Stimulated activated CD4-positive, alpha-beta T cell treated with anti-CD3 and anti-CD28 coated beads, Interleukin-1b, Interleukin-23, amount 100 ng/mL, for 1 hour (primary cell): Measurements from ENCODE around the gene ADAM10.

ENCODE experiments used
- DNase-seq, 2 donors: peaks; one replicate each; pipeline ENCODE4 v3.0.0-alpha.2; 2020; ENCODE audit warnings: low read depth in 2 of 2

ADAM10 gene

DNA sequence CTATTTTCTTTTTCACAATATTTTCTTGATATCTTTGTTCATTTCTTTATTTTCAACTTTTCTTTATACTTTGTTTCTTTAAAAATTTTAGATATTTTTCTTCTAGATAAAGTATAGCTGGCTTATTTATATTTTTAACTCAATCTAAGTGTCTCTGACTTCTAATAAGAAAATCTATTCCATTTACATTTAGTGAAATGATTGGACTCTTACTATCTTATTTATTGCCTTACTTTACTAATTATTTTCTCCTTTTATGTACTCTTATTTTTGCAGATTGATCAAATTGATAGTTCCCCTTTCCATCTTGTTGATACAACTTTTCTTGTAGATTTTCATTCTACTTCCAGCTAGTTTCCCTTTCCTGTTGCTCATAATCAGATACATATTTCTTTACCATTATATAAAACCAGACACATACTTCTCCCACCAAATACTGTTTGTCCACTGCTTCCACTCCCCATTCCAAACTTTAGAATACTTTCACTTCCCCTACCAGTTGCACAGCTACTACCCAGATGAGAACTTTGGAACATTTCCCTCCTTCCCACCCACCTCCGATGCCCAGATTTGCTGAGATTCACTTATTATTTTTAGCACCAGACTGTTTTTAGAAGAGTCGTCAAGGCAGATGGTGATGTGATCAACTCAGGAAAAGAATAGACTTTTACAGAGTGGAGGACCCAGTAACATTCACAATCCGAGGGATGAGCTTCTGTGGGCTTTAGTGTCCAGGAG is 166.2 kb downstream of the ADAM10 start:
- DNase-seq = no peak

DNA sequence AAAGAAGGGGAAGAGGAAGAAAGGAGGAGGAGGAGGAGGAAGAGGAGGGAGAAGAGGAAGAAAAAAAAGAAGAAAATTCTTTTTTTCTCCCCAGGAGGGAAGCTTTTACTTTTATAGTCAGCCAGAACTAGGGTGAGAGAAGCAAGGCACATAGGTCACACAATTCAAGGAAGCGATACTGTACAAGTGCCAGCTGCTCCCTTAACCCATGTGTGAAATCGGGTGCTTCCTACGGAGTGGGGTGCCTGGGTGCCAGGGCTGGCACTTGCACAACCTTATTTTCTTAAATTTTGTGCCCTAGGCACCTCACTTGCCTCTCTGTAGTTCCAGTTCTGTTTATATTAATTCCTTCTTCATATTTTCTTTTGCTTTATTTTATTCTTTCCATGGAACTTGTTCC is 167.3 kb downstream of the ADAM10 start:
- no peak for DNase-seq

DNA sequence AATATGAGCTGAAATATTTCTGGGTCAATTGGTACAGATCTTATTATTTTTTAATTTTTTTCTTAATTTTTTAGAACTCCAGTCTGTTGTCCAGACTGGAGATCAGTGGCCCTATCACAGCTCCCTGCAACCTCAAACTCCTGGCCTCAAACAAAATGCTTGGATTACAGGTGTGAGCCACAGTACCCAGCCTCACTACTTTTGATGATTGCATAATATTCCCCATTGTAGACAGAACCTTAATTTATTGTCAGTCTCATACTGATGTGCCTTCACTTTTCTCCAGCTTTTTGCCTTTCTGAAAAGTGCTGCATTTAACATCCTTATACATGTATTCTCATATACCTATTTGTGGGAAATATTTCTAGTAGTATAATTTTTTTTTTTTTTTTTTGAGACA is 172.8 kb downstream of the ADAM10 start:
- DNase-seq = no peak

DNA sequence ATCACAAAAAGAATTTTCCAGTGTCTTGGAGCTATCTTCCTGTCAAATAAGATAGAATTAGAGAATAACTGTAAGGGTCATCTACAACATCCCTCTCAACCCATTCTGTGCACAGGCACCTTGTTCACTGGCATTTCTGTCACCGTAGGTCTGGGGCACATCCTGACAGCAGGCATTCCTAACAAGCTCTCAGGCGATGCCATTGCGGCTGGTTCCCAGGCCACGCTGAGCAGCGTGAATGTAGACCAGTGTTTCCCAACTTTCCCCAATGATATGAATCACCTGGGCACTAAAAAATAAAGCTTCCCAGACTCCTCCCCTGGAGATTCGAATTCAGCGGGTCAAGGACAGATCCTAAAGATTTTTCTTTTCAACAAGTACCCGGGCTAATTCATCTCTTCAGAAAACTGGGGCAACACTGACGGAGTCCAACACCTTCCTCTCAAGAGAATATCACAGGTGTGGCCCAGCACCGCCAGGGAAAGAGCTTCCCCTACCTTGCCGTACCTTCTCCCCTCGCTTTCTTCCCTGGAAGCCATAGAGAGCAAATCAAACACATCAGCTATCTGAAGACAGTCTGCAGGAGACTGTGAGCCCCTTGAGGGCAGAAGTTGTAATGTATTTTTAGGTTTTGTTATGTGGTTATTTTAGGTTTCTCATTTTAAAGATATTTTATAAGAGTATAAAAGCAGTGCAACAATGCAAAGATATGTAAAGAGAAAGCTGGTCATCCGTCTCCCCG is 174.3 kb downstream of the ADAM10 start:
- DNase-seq = no peak

DNA sequence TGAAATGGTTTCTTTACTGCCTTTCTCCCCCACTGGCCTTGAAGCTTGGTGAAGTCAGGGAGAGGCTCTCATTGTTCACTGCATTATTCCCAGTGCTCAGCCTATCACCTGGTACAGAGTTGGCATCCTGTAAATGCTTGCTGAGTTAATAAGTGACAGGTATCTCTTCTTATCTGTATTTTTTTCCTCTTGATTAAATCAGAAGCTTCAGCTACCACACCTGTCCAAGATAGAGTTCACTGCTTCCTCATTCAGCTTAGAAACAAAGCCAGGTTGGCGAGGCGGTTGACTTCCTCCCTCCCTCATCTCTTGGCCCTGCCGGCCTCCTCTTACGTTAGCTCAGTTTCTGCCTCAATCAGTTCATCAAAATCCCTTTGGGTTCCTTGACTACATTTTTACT is 174.9 kb downstream of the ADAM10 start:
- DNase-seq = no peak

DNA sequence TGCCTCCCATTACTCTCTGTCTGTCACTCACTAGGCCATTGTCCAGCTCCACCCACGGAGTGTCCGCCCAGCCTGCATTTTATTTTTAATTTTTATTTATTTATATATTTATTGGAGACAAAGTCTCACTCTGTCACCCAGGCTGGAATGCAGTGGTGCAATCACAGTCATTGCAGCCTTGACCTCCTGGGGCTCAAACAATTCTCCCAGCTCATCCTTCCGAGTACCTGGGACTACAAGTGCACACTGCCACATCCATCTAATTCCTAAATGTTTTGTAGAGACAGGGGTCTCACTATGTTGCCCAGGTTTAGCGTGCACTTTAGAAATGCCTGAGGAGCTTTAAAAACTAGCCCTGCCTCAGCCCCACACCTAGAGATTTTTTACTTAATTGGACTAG is 176.2 kb downstream of the ADAM10 start:
- no peak for DNase-seq

DNA sequence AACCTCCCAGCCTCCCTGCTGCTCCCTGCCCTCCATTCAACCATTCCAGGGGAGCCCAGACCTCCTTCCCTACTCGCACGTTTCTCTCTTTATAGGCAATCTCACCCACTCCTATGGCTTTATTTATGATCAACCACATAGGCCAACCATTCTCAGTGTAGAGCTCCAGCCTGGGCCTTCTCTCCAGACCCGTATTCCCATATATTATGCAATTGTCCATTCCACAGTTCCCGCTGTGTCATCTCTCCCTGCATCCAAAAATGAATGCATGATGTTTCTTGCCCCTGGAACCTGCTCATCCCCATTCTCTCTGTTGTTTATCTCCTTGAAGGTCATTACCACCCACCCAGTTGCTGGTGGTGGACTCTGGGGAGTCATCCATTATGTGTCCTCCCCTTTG is 177.0 kb downstream of the ADAM10 start:
- no peak for DNase-seq

DNA sequence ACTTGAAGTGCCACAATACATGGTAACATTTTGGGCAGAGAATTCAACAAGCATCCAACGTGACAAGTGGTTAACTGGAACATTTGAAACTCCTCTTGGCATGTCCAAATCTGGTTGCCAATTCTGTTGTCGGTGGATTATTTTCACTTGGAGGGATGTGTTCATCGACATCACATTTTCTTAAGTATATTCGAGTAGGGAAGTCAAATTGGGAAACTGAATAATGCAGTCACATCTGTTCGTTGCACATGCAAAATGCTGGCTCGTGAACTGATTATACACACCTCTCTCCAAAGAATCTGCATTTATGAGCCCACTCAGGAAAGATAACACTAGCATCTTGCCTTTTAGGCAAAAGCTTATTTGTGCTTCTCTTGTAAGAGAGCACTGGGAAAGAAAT is 178.0 kb downstream of the ADAM10 start:
- DNase-seq = no peak

DNA sequence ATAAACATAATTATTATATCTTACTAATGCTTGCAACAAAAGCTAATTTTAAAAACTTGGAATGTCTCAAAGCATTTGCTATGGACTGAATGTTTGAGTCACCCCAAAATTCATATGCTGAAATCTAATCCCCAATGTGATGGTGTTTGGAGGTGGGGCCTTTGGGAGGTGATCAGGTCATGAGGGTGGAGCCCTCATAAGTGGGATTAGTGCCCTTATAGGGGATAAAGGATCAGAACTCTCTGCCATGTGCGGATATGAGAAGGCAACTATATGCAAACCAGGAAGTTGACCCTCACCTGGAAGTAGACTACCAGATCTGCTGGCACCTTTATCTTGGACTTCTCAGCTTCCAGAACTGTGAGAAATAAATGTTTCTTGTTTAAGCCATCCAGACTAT is 180.1 kb downstream of the ADAM10 start:
- no peak for DNase-seq

DNA sequence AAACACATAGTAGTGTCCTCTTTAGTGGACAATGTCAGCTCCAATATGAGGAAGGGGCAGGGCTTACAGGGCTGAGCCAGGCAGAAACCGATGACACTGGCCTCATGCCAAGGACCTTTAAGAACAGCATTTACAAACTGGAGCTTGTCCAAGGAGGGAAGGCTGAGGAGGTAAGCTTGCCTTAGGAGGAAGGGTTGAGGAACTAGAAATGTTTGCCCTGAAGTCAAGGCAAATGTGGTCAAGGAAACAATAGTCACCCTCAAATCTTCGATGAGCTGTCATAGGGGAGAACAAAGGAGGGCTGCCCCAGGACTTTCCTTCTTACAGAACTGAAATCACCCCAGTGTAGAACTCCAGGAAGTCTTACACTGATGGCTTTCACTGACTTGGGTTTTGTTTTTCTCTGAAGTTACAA is 181.3 kb downstream of the ADAM10 start:
- DNase-seq = no peak

DNA sequence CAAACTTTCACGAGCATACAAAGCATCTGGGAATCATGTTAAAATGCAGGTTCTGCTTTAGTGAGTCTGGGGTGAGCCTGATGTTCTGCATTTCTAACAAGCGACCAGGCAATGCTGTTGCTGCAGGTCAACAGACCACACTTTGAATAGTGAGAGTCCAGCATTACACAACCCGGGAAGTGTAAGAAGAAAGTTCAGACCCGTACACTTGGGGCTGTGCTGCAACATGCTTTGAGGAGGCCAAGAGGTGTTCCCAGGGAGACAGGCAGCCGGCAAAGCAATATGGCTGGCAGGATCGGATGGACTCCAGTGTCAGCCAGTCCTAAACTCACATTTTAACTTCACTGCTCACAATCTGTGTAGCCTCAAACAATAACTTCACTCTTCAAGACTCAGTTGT is 183.5 kb downstream of the ADAM10 start:
- DNase-seq = no peak

DNA sequence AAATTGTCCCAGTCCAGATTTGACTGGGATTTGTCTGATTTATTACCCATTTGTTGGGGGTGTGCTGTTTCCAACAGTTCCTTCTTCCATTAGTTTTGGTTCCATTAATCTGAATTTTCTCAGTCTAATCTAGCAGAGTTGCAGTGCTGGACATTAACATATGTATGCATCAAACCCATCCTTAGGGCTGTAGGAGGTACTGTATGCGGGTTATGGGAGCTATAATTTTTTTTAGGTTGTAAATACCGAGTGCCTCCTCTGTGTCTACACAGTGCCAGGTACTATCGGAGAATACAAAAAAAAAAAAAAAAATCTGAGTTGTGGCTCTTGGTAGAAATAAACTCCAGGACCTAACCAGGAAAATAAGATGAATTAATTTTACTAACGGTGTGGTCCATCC is 183.9 kb downstream of the ADAM10 start:
- no peak for DNase-seq

DNA sequence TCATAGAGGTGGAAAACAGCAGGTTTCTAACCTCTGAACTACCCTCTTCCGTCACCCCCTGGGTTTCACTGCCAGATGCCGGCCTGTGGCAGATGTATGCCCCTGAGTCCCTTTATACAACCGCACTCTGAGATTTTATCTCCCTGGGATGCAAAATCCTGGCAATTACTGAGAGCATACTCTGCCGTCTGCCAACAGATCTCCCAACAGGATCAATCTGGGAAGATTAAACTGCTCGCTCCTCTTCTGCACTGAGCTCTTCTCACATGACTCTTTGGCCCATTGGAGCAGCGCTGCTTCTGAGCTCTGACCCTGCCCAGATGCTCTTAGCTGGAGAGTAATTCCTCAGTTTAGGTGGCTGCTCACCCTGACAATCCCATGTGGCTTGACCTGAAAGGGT is 184.5 kb downstream of the ADAM10 start:
- no peak for DNase-seq

DNA sequence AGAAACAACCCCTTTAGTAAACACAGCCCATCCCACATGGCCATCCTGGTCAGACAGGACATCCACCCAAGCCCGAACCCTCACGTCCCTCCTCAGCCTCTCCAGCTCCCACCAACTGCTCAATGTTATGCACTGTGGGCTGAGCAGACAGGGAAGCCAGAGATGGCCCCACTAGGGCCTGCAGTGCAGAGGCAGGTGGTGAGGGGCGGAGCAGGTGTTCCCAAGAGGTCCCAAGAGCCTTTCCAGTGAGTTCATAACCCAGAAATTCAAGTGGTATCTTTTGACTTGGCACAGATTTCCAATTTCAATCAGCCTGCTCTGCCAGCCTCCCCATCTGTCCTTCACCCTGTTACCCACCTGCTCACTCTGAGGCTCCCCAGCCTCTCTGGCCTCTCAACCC is 187.4 kb downstream of the ADAM10 start:
- no peak for DNase-seq

DNA sequence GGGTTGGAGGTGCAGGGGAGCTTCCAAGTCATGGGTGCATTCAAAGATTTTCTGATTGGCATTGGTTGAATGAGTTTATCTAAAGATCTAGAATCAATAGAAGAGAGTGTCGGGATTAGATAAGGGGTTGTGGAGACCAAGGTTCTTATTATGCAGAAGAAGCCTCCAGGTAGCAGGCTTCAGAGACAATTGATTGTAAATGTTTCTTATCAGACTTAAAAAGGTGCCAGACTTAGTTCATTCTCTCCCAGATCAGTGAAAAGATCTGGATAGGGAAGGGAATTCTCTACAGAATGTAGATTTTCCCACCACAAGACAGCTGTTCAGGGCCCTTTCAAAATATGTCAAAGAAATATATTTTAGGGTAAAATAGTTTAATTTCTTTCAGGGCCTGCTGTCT is 188.2 kb downstream of the ADAM10 start:
- DNase-seq = no peak

DNA sequence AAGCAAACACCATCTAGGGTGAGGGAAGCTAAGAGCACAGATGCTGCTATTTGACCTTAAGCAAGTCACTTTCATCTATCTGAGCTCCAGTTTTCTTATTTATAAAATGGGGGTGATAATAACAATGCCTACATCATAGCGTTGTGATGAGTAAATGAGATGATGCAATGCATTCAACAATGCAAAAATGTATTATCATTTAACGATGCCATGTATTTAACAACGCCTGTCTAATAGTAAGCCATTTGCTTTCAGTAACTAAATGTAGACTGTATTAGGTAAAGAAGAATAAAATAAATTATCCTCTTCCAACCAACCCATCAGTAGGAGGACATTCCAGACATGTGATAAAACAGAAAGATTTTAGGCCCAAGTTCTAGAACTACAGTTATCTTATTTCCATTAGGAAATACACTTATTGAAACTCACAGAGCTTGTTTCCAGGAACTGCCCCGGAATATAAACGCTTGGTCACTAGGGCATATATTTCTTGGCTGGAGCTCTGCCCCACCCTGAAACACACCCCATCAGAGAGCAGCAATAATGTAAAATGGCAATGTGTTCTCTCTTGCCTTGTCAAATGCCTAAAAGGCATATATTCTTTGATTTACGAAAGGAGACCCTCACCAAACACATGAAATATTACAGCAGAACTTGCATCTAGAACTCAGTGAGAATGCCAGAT is 189.5 kb downstream of the ADAM10 start:
- DNase-seq = no peak

DNA sequence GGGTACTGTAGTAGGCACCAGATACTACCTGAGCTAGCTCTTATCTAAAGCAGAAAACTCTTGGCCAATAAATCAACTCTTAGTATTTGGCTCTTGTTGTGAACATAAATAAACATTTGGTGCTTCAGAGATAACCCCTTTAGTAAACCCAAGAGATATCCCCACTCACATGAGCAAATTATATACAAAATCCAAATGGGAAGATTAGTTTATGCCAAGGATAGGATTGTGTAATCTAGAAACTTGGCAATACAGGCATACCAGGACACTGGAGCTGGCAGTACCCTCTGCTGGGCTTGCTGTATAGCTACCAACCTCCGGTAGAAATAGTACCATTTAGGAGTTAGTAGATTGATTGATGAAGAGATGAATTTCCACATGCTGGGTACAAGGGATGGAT is 190.7 kb downstream of the ADAM10 start:
- no peak for DNase-seq

DNA sequence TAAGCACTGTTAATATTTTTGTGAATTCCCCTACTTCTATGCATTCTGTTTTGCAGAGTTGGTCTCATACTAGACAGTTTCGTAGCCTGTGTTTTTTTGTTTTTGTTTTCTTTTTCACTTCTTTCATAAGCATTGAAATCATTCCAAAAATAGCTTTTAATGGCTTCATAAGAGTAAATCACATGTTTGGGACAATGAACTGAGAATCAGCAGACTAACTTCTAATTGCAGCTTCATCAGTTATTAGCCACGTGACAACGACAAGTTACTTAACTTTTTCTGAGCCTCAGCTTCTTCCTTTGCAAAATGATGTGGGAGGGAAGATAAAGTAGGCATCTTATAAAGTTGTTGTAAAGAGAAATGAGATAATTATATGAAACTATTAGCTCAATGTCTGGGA is 193.0 kb downstream of the ADAM10 start:
- no peak for DNase-seq

DNA sequence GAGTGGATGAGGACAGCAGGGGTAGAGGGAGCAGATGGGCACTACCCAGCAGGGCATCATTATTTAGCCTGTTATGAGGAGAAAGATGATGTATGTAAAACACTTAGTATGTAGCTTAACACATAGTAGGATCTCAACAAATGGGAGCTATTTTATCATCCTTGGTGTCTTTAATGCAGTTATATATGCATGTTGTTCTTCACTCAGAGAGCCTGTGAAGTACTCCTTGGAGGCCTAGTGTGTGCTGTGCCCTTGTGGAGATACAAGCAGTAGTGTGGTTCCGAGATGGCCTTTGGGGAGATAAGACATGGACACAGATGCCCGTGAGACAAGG is 193.5 kb downstream of the ADAM10 start:
- no peak for DNase-seq

DNA sequence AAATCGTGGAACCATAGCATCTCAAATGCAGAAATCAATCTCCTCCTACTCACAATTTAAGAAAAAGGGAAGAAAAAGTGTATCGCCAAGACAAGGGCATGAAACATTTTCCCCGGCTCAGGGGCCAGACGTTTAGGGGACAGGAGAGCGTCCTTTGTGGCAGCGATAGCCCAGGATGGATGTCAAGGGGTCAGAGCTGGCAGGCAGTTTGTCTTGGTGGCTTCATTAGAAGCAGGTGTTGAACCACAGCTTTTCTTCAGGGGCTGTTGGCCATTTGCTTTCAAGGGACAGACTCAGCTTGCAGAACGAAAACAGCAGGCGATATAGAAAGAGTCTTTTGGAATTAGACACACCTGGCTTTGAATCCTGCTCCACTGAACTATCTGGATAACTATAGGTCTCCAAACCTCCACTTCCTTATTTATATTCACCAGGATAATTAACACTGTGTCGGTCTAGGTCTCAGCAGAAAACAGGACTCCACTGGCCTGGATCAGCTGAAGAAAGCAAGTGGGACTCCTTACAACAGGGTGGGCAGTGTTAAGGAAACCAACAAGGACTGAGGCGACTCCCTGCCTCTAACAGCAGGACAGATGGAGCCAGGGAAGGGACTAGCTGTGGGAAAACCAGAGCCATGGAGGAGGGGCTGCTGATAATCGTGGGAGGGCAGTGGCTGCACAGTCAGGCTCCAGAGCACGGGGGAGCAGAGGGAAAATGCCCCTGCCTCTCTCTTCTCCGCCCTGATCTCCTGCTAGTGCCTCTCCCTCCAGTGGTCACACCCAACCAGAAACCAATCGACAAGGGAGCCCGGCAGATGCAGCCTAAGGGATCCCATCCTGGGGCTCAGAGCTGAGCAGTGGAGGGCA is 194.1 kb downstream of the ADAM10 start:
- no peak for DNase-seq

DNA sequence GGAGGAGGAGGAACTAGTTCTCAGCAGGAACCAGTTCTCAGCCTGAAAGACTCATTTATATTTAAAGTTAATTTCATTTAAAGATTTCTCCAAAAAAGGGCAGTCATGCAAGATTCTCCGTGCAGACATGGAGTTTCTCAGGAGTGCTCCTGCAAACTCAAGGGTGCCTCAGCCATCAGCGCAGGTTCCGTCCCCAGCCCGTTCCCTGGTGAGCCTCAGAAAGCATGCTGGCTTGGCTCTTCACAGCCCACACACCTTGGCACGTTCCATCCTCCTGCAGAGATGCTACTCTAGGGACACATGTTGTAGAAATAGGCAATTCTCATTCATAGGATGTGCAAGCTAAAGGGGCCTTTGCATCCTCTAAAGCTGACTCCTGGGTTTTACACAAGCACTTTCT is 194.7 kb downstream of the ADAM10 start:
- DNase-seq = no peak

DNA sequence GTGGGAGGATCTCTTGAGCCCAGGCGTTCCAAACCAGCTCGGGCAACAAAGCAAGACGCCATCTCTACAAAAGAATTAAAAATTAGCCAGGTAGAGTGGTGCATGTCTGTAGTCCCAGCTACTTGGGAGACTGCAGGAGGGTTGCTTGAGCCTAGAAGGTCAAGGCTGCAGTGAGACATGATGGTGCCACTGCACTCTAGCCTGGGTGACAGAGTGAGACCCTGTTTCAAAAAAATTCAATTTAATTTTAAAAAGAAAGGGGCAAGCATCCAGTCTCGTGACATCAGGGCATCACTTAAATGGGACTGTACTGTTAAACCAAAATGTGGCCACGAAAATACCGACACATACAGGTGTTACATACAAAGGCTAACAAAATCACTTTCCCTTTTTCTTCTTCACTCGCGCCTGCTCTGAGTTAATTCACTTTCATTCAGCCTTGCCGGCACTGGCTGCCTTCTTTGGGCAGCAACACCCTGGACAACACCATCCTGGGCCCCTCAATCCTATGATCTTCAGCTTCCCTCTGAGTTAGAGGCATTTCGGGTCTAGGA is 196.1 kb downstream of the ADAM10 start:
- no peak for DNase-seq
